ENCODE results near the gene PHLDB1. TPM values are rescaled to one million over a fixed set of nuclear protein-coding genes. Genes with fewer than 3 reads are reported as not detected.

PHLDB1 gene
- total and polyA plus RNA-seq, 2 donors (not counting 3 experiments of a cell fraction or from before 2014, with no cell fraction given), result 99.7 to 183 TPM

DNA sequence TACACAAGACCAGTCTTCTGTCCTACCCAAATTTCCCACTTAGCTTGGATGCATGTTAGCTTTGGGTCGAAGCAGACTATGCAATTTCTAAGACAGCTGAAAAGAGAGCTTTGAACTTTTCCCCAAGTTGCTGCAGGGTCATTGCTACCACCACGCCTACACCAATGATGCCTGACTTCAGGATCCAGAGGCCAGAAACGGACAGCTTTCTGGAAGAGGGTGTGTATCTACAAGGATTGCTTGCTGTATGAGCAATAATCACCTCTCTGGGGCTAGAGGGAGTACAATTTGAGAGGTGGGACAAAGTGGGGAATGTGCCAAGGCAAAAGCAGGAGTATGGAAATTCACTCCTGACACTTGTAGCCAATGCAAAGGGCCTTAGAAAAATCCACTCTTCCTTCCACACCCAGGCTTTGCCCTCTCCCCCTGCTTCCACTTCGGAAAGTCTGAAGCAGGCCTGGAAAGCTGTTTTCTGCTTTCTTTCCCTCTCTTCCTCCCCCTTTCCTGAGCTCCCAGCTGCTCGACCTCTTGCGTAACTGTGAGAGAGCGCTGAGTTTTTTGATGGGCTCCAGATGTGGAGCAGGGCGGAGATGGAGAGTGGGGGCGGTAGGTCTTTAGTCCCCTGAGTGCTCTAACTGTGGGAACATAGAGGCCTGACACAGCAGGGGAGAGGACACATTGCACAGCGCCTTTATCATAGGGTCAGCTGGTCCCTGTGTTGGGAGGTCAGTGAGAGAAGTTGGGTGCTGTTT, 2.1 kb upstream of the PHLDB1 start:
- FAIRE-seq (peak; percentile 44), DNase-seq (ENCODE audit: low read depth, low spot score) (peak; percentile 55)
- dilution Hi-C loops (cut with MboI; ENCODE audit: extremely low pct_ligation_motif_present, low sequenced_read_pairs) (no loop called here), intact Hi-C loops (cut with micrococcal nuclease) (no loop called here)
- H3K9me1 ChIP-seq (replicated peaks; ENCODE audit: control insufficient read depth, extremely low read depth, insufficient read depth, low read length), result no peaks in the 10 kb centered on the region
- H3K4me2 ChIP-seq (ENCODE audit: insufficient read depth, low read length), result no peak overlapping the region
- peaks cover 8 to 11% of the 10 kb centered on the region in 2 experiments for H3K36me3 ChIP-seq (ENCODE audit: control insufficient read depth in 2 of 2, extremely low read depth in 1 of 2, insufficient read depth in 2 of 2, low read length in 2 of 2)
- ChIA-PET CTCF (interaction anchor here (1.0 to 9.3 kb wide), 6 partner anchors 8 to 53 kb away, joined by 3 to 82 read pairs (median 6); no protein-coding TSS in a partner anchor), POLR2A (no interaction called here)
- H3K4me1 ChIP-seq (ENCODE audit: control insufficient read depth, extremely low read depth, insufficient read depth, low read length), result peaks cover 16% of the 10 kb centered on the region
- H3K27me3 ChIP-seq (ENCODE audit: control insufficient read depth in 2 of 2, insufficient read depth in 2 of 2, low read length in 2 of 2), result no peaks in the 10 kb centered on the region
- H3K9ac ChIP-seq (replicated peaks; ENCODE audit: extremely low read depth, insufficient read depth, low read length), result no peak overlapping the region
- no peaks in the 10 kb centered on the region for H3K9me3 ChIP-seq (replicated peaks; ENCODE audit: control insufficient read depth, insufficient read depth, low read length)
- peaks cover 17% of the 10 kb centered on the region for H3K79me2 ChIP-seq (ENCODE audit: control insufficient read depth, insufficient read depth, low read length)
- BruUV-seq (replicated peaks), result no TSS peak
- H4K20me1 ChIP-seq (replicated peaks; ENCODE audit: control insufficient read depth, extremely low read depth, insufficient read depth, low read length), result no peaks in the 10 kb centered on the region
- H2AFZ ChIP-seq (ENCODE audit: low read depth, low read length), result no peak overlapping the region
- TF ChIP-seq, protein P1, sequence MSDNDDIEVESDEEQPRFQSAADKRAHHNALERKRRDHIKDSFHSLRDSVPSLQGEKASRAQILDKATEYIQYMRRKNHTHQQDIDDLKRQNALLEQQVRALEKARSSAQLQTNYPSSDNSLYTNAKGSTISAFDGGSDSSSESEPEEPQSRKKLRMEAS (IDR thresholded peaks at IDR 0.05; ENCODE audit: insufficient read depth, insufficient read length), result no peak
- peak; percentile 36 for TF ChIP-seq POLR2AphosphoS5 (IDR thresholded peaks at IDR 0.05; ENCODE audit: insufficient read depth, low read depth, low read length)
- H3K4me3 ChIP-seq (replicated peaks in 1 of 3; ENCODE audit: insufficient read depth in 1 of 3, low read depth in 1 of 3, low read length in 3 of 3), result no peak overlapping the region
- no peak overlapping the region for H3K27ac ChIP-seq (ENCODE audit: insufficient read depth, low read depth, low read length)

DNA sequence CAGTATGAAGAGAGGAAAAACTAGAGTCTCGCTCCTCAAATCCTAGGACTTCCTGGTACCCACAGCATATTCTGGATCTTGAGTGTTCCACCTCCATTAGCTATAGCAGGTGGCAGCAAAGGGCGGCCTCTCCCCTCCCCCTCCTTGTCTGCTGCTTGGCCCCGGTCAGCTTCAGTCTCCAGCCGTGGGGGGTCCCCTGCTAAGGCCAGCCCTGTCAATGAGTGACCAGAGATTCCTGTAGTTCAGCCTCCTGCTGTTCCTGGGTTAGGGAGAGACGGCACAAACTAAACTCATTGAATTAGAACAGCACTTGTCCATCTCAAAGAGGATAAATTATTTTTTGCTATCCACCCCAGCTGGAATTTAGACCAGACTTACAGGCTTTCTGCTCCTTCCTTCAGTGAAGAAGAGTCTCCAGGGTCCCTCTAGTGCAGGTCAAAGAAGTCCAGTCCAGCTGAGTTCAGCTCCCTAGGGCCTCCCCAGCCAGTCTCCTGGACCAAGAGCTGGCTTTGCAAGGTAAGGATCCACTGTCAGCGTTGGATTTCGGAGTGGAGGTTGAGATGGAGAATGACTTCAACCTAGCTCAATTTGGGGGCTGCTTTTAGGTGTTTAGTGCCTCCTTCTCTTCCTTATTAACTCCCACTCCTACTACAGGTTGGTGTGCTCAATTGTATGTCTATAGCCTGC, 1.1 kb upstream of the PHLDB1 start:
- no peak overlapping the region for H3K27ac ChIP-seq (ENCODE audit: insufficient read depth, low read depth, low read length)
- H2AFZ ChIP-seq (ENCODE audit: low read depth, low read length), result no peak overlapping the region
- peaks cover 22% of the 10 kb centered on the region for H3K4me1 ChIP-seq (ENCODE audit: control insufficient read depth, extremely low read depth, insufficient read depth, low read length)
- peaks cover 7 to 11% of the 10 kb centered on the region in 2 experiments for H3K36me3 ChIP-seq (ENCODE audit: control insufficient read depth in 2 of 2, extremely low read depth in 1 of 2, insufficient read depth in 2 of 2, low read length in 2 of 2)
- no peaks in the 10 kb centered on the region for H3K9me3 ChIP-seq (replicated peaks; ENCODE audit: control insufficient read depth, insufficient read depth, low read length)
- H3K9ac ChIP-seq (replicated peaks; ENCODE audit: extremely low read depth, insufficient read depth, low read length), result no peak overlapping the region
- intact Hi-C loops (cut with micrococcal nuclease), result loop anchor here (2.0 kb wide), 1 partner anchor 15 kb away; no protein-coding TSS in a partner anchor
- POLR2A ChIA-PET, result interaction anchor here (4.1 kb wide), 1 partner anchor 16 kb away, joined by 29 read pairs; no protein-coding TSS in a partner anchor
- peaks cover 25% of the 10 kb centered on the region for H3K79me2 ChIP-seq (ENCODE audit: control insufficient read depth, insufficient read depth, low read length)
- FAIRE-seq (no peak), DNase-seq (ENCODE audit: low read depth, low spot score) (no peak)
- no peak overlapping the region for H3K4me3 ChIP-seq (replicated peaks in 1 of 3; ENCODE audit: insufficient read depth in 1 of 3, low read depth in 1 of 3, low read length in 3 of 3)
- no TSS peak for BruUV-seq (replicated peaks)
- TF ChIP-seq GATA2 (IDR thresholded peaks at IDR 0.05; ENCODE audit: insufficient read depth, insufficient read length, low read depth, low read length), result no peak
- no peak for TF ChIP-seq POLR2A (IDR thresholded peaks at IDR 0.05; ENCODE audit: low read depth, low read length)
- TF ChIP-seq, protein P2, sequence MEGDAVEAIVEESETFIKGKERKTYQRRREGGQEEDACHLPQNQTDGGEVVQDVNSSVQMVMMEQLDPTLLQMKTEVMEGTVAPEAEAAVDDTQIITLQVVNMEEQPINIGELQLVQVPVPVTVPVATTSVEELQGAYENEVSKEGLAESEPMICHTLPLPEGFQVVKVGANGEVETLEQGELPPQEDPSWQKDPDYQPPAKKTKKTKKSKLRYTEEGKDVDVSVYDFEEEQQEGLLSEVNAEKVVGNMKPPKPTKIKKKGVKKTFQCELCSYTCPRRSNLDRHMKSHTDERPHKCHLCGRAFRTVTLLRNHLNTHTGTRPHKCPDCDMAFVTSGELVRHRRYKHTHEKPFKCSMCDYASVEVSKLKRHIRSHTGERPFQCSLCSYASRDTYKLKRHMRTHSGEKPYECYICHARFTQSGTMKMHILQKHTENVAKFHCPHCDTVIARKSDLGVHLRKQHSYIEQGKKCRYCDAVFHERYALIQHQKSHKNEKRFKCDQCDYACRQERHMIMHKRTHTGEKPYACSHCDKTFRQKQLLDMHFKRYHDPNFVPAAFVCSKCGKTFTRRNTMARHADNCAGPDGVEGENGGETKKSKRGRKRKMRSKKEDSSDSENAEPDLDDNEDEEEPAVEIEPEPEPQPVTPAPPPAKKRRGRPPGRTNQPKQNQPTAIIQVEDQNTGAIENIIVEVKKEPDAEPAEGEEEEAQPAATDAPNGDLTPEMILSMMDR (IDR thresholded peaks at IDR 0.05; ENCODE audit: extremely low read depth in 1 of 2, insufficient read depth in 1 of 2, low read depth in 1 of 2, low read length in 2 of 2), result no peak
- no peak for TF ChIP-seq EZH2 (IDR thresholded peaks at IDR 0.05; ENCODE audit: borderline replicate concordance, low read depth, low read length, severe bottlenecking)
- no peak for TF ChIP-seq FOS (IDR thresholded peaks at IDR 0.05; ENCODE audit: borderline replicate concordance, insufficient read depth, low read length)
- no peak for TF ChIP-seq MYC (IDR thresholded peaks at IDR 0.05; ENCODE audit: low read depth, low read length)
- TF ChIP-seq, protein P1 (IDR thresholded peaks at IDR 0.05; ENCODE audit: insufficient read depth, insufficient read length), result no peak
- TF ChIP-seq JUN (IDR thresholded peaks at IDR 0.05; ENCODE audit: borderline replicate concordance, insufficient read depth, insufficient read length, low read depth), result no peak
- TF ChIP-seq POLR2AphosphoS5 (IDR thresholded peaks at IDR 0.05; ENCODE audit: insufficient read depth, low read depth, low read length), result no peak
- dilution Hi-C loops (cut with MboI; ENCODE audit: extremely low pct_ligation_motif_present, low sequenced_read_pairs), result no loop called here
- H3K4me2 ChIP-seq (ENCODE audit: insufficient read depth, low read length), result no peak overlapping the region
- CTCF ChIA-PET, result interaction anchor here (1.0 to 9.3 kb wide), 7 partner anchors 9 to 52 kb away, joined by 3 to 138 read pairs (median 7); partner anchors contain the start of gene ARCN1
- no peaks in the 10 kb centered on the region for H3K27me3 ChIP-seq (ENCODE audit: control insufficient read depth in 2 of 2, insufficient read depth in 2 of 2, low read length in 2 of 2)
- no peaks in the 10 kb centered on the region for H4K20me1 ChIP-seq (replicated peaks; ENCODE audit: control insufficient read depth, extremely low read depth, insufficient read depth, low read length)
- no peaks in the 10 kb centered on the region for H3K9me1 ChIP-seq (replicated peaks; ENCODE audit: control insufficient read depth, extremely low read depth, insufficient read depth, low read length)
